GM12878 (cell line): ENCODE measurements around the gene TDRD3. TPM values are rescaled to one million over a fixed set of nuclear protein-coding genes. Genes with fewer than 3 reads are reported as not detected.

Source experiments
- ATAC-seq: fragments of 200-7000 bp; cut with Tn5 transposase; 3 replicates; pipeline ENCODE4 v1.9.1; 2020; ENCODE audit warnings: mild to moderate bottlenecking, moderate library complexity
- BruUV-seq: library from RNA; stranded (reverse); fragments of 400-500 nt; replicated peaks from 2 replicates; lab custom pipeline; 2021; lab: Mats Ljungman, UMichigan
- CTCF ChIA-PET: fragments of 300-600 bp; sonication (Branson Sonifier 250); formaldehyde crosslinking; extraction: SDS; loops from one replicate; lab custom pipeline; 2021; ENCODE audit warnings: inconsistent platforms; lab: Yijun Ruan, JAX
- POLR2A ChIA-PET: fragments of 350-600 bp; formaldehyde crosslinking; extraction: SDS; loops from one replicate; lab custom pipeline; 2021; ENCODE audit warnings: inconsistent platforms; lab: Charles Lee
- RAD21 ChIA-PET: fragments of 300-600 bp; sonication (Branson Sonifier 250); formaldehyde crosslinking; loops from one replicate; lab custom pipeline; 2023; ENCODE audit warnings: antibody characterized with exemption; ENCODE audit not compliant: unreplicated experiment; lab: Charles Lee
- SMC1A ChIA-PET: fragments of 300-600 bp; sonication (Branson Sonifier 250); formaldehyde crosslinking; loops from one replicate; lab custom pipeline; 2023; ENCODE audit not compliant: unreplicated experiment, uncharacterized antibody; lab: Charles Lee
- DNase-seq: peaks from one replicate; pipeline ENCODE4 v3.0.0-alpha.2; 2011; ENCODE audit warnings: low read depth, low spot score
- FAIRE-seq: peaks from 3 replicates; lab custom pipeline; 2011; peaks lifted over from hg19 to GRCh38; lab: Jason Lieb, UNC
- H2AFZ ChIP-seq: 2 replicates; pipeline ENCODE4 v1.6.0; 2011; ENCODE audit warnings: low read depth, low read length, control low read depth; ENCODE audit not compliant: control insufficient read depth
- H3K27ac ChIP-seq: 2 replicates; pipeline ENCODE4 v1.5.1; 2011; ENCODE audit warnings: control low read depth; ENCODE audit not compliant: control insufficient read depth, insufficient read depth
- H3K27me3 ChIP-seq, 2 experiments: replicated peaks in 1 of 2; 2 replicates each; pipeline versions ENCODE4 v1.6.0 to v1.6.1; 2011; ENCODE audit warnings: low read length in 1 of 2; ENCODE audit not compliant: control insufficient read depth in 2 of 2, insufficient read depth in 2 of 2
- H3K36me3 ChIP-seq, 2 experiments: 2 replicates each; pipeline ENCODE4 v1.5.1; 2011; ENCODE audit warnings: low read length in 1 of 2; ENCODE audit not compliant: control insufficient read depth in 2 of 2, insufficient read depth in 2 of 2
- H3K4me1 ChIP-seq: 2 replicates; pipeline ENCODE4 v1.6.1; 2011; ENCODE audit warnings: mild to moderate bottlenecking, low read length, moderate library complexity, mixed read lengths; ENCODE audit not compliant: control insufficient read depth, insufficient read depth
- H3K4me2 ChIP-seq: 2 replicates; pipeline ENCODE4 v1.6.0; 2011; ENCODE audit warnings: control low read depth; ENCODE audit not compliant: control insufficient read depth, insufficient read depth
- H3K4me3 ChIP-seq: fragments of 200-600 bp; sonication (generic); 2 replicates; pipeline ENCODE4 v1.5.1; 2016
- H3K79me2 ChIP-seq: 2 replicates; pipeline ENCODE4 v1.6.0; 2011; ENCODE audit warnings: low read length; ENCODE audit not compliant: control insufficient read depth, insufficient read depth
- H3K9ac ChIP-seq: 2 replicates; pipeline ENCODE4 v1.8.0; 2011; ENCODE audit warnings: low read length, control low read depth, mixed read lengths; ENCODE audit not compliant: control insufficient read depth, insufficient read depth
- H3K9me3 ChIP-seq: replicated peaks from 3 replicates; pipeline ENCODE4 v1.5.1; 2011; ENCODE audit warnings: mild to moderate bottlenecking, low read length; ENCODE audit not compliant: control insufficient read depth, insufficient read depth
- H4K20me1 ChIP-seq: 2 replicates; pipeline ENCODE4 v1.6.0; 2011; ENCODE audit not compliant: control insufficient read depth, insufficient read depth
- ASH2L ChIP-seq: fragments of 300-600, 200-600 bp; sonication (generic); IDR thresholded peaks from 2 replicates; pipeline ENCODE4 v1.6.1; 2017; ENCODE audit warnings: low read depth, mild to moderate bottlenecking, borderline replicate concordance
- BACH1 ChIP-seq: fragments of 450-650 bp; IDR thresholded peaks from 2 replicates; pipeline ENCODE4 v1.6.1; 2017; ENCODE audit warnings: mild to moderate bottlenecking, borderline replicate concordance
- BCL3 ChIP-seq: IDR thresholded peaks from 2 replicates; pipeline ENCODE4 v1.6.1; 2011; ENCODE audit warnings: borderline replicate concordance, low read depth, mild to moderate bottlenecking, moderate library complexity, low read length; ENCODE audit not compliant: insufficient read depth, poor library complexity, severe bottlenecking
- CBX5 ChIP-seq: sonication (generic); IDR thresholded peaks from 2 replicates; pipeline ENCODE4 v1.6.1; 2016; ENCODE audit warnings: low read depth, moderate library complexity, mild to moderate bottlenecking, inconsistent platforms
- GATAD2B ChIP-seq: fragments of 450-650 bp; conservative IDR thresholded peaks from 2 replicates; pipeline ENCODE4 v1.6.1; 2017; ENCODE audit warnings: low read depth, mild to moderate bottlenecking, moderate library complexity
- HDGF ChIP-seq: fragments of 450-650 bp; IDR thresholded peaks from 2 replicates; pipeline ENCODE4 v1.6.1; 2016; ENCODE audit warnings: antibody characterized with exemption
- NFYB ChIP-seq: IDR thresholded peaks from 2 replicates; pipeline ENCODE4 v1.6.1; 2011; ENCODE audit warnings: low read depth, mild to moderate bottlenecking, low read length, improper control_type of control experiment, moderate library complexity; ENCODE audit not compliant: insufficient read depth
- SREBF2 ChIP-seq: IDR thresholded peaks from 2 replicates; pipeline ENCODE4 v1.6.1; 2012; ENCODE audit warnings: mild to moderate bottlenecking, low read length
- TBL1XR1 ChIP-seq: IDR thresholded peaks from 2 replicates; pipeline ENCODE4 v1.6.1; 2012; ENCODE audit warnings: low read depth, low read length, improper control_type of control experiment
- TCF12 ChIP-seq: IDR thresholded peaks from 2 replicates; pipeline ENCODE4 v1.6.1; 2011; ENCODE audit warnings: low read depth, mild to moderate bottlenecking, low read length
- TCF7 ChIP-seq: IDR thresholded peaks from 2 replicates; pipeline ENCODE4 v1.6.1; 2014; ENCODE audit warnings: antibody characterized with exemption, borderline replicate concordance
- ZNF687 ChIP-seq: fragments of 450-650 bp; IDR thresholded peaks from 2 replicates; pipeline ENCODE4 v1.6.1; 2017; ENCODE audit warnings: mild to moderate bottlenecking, moderate library complexity
- WGBS: methylation state at CpG from one replicate; pipeline ENCODE4 v1.1.6; 2016; ENCODE audit warnings: low lambda C conversion rate; ENCODE audit not compliant: insufficient replicate concordance, insufficient coverage; ENCODE audit errors: missing lambda C conversion rate; 5-methylcytosine and 5-hydroxymethylcytosine counted together
- in situ Hi-C: fragments of 300-500 bp; cut with MboI; formaldehyde crosslinking; loops from 9 replicates; pipeline ENCODE4 v1.14.3; 2018; ENCODE audit warnings: mixed read lengths
- intact Hi-C: fragments of 100-400 bp; cut with micrococcal nuclease; formaldehyde crosslinking; loops from one replicate; pipeline ENCODE4 v1.14.2; 2022; ENCODE audit not compliant: unreplicated experiment
- polyA plus RNA-seq, 11 experiments: library from polyadenylated mRNA; depleted of rRNA in 4 of 11; unstranded in 6 of 11; stranded (reverse) in 5 of 11; fragments of >200 nt; fragmentation: Nextera tagmentation in 4 of 11; fragmentation: Illumina TruSeq in 1 of 11; extraction: Ambion mirVana in 4 of 11; extraction: Trizol in 1 of 11; gene quantifications; 1 replicate in 1 of 11; 2 replicates in 10 of 11; pipeline versions ENCODE4 v1.2.1 to v1.2.3, GENCODE V29; 2011 to 2016; ENCODE audit warnings: inconsistent platforms in 2 of 11, missing spikeins in 2 of 11, low read depth in 1 of 11
- total RNA-seq, 4 experiments: library from RNA; depleted of rRNA in 3 of 4; stranded (reverse); fragments of >200 nt in 3 of 4; fragmentation: Illumina TruSeq in 1 of 4; extraction: Trizol in 1 of 4; gene quantifications; 2 replicates each; pipeline versions ENCODE4 v1.2.1 to v1.2.3, GENCODE V29; 2013 to 2021
- TF ChIP-seq, protein P1 (sequence below): fragments of 450-650 bp; IDR thresholded peaks from 2 replicates; pipeline ENCODE4 v1.6.1; 2016; ENCODE audit warnings: mild to moderate bottlenecking
- TF ChIP-seq, protein P2 (sequence below): IDR thresholded peaks from 2 replicates; pipeline ENCODE4 v1.6.1; 2011; ENCODE audit warnings: borderline replicate concordance, low read depth, mild to moderate bottlenecking, moderate library complexity, mixed read lengths, low read length; ENCODE audit not compliant: insufficient read depth; ENCODE audit errors: extremely low read length
- TF ChIP-seq, protein P3 (sequence below): IDR thresholded peaks from 2 replicates; pipeline ENCODE4 v1.6.1; 2011; ENCODE audit warnings: low read depth, low read length, improper control_type of control experiment, borderline replicate concordance

The TDRD3 gene
- total and polyA plus RNA-seq, 10 of the 15 experiments (the other 5 are each of a cell fraction or from before 2014, with no cell fraction given): 8.4 to 27.9 (median 15.8) TPM

GRCh38 chr13:60583196-60583888 lies 186.3 kb downstream of the TDRD3 start:
- ChIA-PET CTCF (interaction anchor here (0.5 to 1.0 kb wide), 3 partner anchors 61 to 903 kb away, joined by 3 to 4 read pairs (median 3); no protein-coding TSS in a partner anchor), POLR2A (no interaction called here), RAD21 (no interaction called here), SMC1A (interaction anchor here (1.4 kb wide), 1 partner anchor 34 kb away, joined by 4 read pairs; no protein-coding TSS in a partner anchor)
- Histone ChIP-seq H4K20me1 (no peaks in the 10 kb centered on the region), H3K4me2 (no peak overlapping the region), H3K36me3 (no peaks in the 10 kb centered on the region), H2AFZ (no peak overlapping the region), H3K79me2 (no peaks in the 10 kb centered on the region), H3K9me3 (no peaks in the 10 kb centered on the region; the same call in 2 of the 3 replicates), H3K4me1 (no peaks in the 10 kb centered on the region), H3K9ac (no peak overlapping the region), H3K27me3 (no peaks in the 10 kb centered on the region), H3K4me3 (no peak overlapping the region), H3K27ac (no peak overlapping the region)
- intact Hi-C loops (no loop called here), in situ Hi-C loops (no loop called here)
- WGBS: 81% methylated on average over 9 of the region's 9 CpGs
- BruUV-seq: no TSS peak
- FAIRE-seq: no peak
- no peak for DNase-seq
- ATAC-seq: no peak
- TF ChIP-seq ASH2L (no peak), NFYB (no peak), ZNF687 (no peak), TCF12 (no peak), TCF7 (no peak), GATAD2B (no peak), CBX5 (no peak), SREBF2 (no peak), BCL3 (no peak), TBL1XR1 (no peak), BACH1 (no peak), HDGF (no peak)
- TF ChIP-seq, protein P1, sequence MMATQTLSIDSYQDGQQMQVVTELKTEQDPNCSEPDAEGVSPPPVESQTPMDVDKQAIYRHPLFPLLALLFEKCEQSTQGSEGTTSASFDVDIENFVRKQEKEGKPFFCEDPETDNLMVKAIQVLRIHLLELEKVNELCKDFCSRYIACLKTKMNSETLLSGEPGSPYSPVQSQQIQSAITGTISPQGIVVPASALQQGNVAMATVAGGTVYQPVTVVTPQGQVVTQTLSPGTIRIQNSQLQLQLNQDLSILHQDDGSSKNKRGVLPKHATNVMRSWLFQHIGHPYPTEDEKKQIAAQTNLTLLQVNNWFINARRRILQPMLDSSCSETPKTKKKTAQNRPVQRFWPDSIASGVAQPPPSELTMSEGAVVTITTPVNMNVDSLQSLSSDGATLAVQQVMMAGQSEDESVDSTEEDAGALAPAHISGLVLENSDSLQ: no peak
- TF ChIP-seq, protein P2, sequence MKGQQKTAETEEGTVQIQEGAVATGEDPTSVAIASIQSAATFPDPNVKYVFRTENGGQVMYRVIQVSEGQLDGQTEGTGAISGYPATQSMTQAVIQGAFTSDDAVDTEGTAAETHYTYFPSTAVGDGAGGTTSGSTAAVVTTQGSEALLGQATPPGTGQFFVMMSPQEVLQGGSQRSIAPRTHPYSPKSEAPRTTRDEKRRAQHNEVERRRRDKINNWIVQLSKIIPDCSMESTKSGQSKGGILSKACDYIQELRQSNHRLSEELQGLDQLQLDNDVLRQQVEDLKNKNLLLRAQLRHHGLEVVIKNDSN: no peak
- TF ChIP-seq, protein P3, sequence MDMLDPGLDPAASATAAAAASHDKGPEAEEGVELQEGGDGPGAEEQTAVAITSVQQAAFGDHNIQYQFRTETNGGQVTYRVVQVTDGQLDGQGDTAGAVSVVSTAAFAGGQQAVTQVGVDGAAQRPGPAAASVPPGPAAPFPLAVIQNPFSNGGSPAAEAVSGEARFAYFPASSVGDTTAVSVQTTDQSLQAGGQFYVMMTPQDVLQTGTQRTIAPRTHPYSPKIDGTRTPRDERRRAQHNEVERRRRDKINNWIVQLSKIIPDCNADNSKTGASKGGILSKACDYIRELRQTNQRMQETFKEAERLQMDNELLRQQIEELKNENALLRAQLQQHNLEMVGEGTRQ: no peak
